Activated CD8-positive, alpha-beta memory T cell treated with anti-CD3 and anti-CD28 coated beads, Interleukin-2, amount 50 U/mL, for 48 hours (primary cell): ENCODE measurements around the gene CALU.

Experiments used
- DNase-seq: peaks from one replicate; pipeline ENCODE4 v3.0.0-alpha.2; 2020

CALU gene

DNA sequence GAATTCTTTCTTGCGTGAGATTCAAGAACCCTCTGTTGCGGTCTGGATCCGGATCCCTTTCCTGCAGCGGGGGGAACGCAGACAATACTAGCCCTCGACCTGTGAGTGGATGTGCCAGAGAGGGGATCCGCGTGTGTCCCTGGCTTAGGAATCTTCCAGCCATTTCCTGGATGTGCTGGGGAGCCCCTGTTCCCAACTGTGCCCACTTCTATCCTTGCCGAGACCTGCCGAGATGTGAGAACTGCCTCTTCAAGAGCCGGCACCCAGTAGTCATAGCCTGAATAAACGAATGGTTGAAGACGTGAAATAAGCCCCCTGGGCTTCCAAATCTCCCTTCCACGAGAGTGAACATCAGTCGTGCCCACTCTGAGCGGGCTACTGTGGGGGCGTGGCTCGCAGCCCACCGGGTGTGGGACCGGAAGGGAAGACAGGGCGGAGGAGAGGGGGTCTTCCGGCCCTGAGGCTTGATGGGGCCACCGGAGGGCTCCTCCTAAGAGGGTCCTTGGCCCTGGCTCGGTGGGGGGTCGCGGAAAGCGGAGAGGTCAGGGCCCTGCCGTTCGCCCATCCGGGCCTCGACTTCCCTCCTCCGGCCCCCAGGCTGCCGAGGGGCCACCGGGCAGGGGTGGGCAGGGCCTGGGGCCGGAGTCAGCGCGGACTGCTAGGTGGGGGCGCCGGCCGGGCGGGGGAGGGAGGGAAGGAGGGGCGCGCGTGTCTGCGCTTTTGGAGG lies 51.3 kb downstream of the CALU start:
- DNase-seq, result no peak

DNA sequence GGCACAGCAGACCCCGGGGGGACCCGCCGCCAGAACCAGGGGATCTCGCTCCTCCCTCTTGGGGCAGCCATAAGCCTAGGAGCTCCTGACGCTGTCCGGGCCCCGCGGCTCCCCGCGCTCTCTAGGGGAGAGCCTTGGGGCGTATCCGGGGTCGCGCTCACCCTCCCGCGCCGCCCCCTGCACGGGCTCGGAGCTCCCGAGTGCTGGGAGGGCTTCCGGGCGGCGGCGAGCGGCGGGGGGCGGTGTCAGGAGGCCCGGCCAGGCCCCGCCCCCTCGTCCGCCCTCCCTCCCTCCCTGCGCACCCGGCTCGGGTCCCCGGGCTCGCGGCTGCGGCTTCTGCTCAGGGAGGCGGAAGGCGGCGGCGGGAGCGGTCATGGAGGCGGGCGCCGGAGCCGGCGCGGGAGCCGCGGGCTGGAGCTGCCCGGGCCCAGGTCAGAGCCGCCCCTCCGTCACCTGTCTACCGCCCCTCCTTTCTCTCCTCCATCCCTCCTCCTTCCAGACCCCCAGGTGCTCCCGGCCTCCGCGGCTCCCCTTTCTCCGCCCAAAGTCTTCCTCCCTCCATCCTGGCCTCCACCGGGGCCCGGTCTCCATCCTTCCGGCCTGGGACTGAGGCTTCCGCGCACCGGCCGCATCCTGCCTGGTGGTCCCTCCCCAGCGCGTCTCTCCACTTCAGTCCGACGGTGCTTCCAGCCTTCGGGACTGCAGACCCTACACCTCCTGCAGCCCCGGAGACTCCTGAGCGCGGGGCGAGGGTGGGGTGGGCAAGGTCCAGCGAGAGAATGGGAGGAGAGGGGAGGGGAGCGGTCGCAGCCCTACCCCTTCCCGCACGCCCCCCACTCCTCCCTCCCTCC lies 52.2 kb downstream of the CALU start, which contains the start of gene CCDC136:
Gene CCDC136, plus strand, starts transcription at position 848 of the 851 bp plus-strand sequence. CDS start 444 bp downstream, outside the sequence.
- DNase-seq, result peak; percentile 87

DNA sequence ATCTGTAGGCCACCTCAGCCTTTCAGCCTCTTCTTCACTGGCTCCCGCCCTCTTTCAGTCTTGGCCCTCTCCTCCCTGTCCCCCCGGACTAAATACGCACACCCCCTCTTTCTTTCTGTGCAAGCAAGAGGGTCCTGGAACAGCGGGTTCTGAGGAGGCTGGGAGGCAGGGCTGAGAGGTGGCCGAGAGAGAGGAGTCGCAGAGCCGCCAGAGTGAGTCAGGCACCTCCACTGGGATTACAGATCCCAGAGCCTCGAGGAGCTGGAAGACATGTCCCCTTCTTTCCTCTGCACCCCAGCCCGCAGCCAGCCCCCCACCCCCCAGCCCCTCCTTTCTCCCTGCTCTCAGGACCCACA lies 52.8 kb downstream of the CALU start:
- no peak for DNase-seq

DNA sequence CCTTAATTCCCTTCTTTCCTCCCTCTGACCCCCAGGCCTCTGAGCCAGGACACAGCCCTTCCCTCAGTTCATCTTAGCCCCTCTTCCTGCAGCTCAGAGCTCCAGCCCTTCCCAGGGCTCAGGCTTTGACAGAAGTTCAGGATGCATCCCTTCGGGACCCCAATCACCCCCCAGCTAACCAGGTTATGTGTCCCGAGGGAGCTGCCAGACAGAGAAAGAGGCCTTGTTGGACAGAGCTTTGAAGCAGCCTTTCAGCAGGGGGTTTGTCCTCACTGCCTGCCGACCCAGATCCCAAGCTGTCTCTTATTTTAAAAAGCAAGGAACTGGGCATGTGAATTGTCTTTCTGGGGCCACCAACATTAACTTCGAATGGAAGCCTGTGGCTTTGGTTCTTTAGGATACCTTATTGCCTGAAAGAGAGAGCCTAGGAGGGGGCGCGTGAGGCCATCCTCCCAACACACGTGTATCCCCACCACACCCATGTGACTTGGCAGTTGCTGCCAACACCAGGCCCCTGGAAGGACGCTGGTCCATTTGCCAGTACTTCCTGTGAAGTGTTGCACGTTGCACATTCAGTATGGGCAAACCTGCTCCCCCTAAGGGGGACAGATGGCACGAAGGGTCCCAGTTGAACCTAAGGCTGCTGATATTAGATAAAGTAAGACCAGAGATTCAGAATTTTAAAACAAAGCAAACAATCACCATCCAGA lies 53.5 kb downstream of the CALU start:
- DNase-seq, result no peak

DNA sequence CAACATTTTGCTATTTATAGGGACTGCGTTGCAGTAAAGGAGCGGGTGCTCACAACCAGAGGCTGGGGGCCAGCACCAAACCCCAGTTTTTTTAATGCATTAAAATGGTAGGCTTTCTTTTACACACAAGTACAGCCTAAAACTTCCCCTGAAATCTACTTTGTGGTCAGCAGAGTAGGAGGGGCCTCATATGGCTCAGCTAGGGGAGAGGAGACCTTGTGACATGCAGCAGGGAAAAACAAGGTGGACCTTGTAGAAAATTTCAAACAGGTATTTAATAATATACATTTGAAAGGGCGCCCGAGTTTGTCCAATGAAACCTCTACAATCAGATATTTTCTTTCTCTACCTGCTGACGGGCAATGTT lies 54.0 kb downstream of the CALU start:
- no peak for DNase-seq

DNA sequence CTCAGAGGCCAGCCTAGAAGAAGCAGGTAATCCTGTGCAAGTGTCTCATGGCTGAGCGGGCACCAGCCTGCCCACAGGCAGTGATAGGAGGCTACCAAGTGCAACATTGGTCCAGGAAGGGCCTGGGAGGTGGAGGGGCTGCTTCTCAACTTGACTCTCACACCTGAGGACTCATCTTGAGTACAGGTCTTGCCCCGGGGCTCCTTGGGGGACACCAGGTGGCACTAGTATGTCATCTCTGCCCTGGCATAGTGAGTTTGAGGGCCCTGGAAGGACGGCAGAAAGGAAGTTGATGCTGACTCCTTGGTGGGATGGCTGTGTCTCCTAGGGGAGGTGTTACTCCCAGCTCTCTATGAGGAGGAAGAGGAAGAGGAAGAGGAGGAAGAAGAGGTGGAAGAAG lies 54.9 kb downstream of the CALU start:
- no peak for DNase-seq

DNA sequence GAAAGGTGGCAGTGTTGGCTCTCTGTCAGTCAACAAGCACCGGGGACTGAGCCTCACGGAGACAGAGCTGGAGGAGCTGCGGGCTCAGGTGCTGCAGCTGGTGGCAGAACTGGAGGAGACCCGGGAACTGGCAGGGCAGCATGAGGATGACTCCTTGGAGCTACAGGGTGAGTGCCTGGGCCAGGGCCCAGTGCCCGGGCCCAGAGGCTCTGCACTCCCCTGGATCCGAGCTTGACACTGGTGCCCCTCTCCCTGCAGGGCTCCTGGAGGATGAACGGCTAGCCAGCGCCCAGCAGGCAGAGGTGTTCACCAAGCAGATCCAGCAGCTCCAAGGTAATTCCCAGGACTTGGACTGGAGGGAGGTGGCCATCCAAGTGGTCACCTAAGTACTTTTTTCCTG lies 55.3 kb downstream of the CALU start:
- no peak for DNase-seq

DNA sequence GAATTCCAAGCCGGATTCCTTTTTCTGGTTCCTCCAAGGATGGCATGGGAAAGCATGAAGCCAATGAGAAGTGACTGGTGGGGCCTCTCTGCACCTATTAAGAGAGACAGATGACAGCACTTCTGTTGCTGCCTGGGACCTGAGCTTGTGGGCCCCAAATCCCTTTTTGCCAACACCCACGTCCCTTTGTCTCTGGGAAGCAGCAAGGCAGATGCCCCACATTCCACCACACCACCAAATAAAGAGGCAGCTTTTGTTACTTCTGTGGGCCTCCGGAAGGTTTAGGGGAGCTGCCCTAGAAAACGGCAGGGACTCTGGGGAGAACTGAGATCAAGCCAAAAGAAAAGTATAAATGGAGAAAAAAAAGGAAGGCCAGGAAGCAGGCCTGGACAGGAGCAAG lies 56.0 kb downstream of the CALU start:
- DNase-seq, result no peak

DNA sequence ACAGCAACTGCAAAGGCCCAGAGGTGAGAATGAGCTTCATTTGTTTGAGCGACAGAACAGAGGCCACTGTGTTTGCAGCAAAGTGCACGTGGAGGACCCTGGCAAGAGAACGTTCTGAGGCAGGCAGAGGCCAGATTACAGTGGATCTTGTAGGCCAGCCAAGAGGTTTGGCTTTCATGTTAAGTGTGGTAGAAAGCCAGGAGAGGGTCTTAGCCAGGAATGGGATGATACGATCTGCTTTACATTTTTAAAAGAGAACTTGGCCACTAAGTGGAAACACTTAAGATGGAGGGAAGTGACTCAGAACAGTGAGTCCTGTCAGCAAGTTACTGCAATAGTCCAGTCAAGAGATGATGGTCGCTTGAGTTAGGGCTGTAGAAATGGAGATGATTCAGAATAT lies 57.2 kb downstream of the CALU start:
- no peak for DNase-seq

DNA sequence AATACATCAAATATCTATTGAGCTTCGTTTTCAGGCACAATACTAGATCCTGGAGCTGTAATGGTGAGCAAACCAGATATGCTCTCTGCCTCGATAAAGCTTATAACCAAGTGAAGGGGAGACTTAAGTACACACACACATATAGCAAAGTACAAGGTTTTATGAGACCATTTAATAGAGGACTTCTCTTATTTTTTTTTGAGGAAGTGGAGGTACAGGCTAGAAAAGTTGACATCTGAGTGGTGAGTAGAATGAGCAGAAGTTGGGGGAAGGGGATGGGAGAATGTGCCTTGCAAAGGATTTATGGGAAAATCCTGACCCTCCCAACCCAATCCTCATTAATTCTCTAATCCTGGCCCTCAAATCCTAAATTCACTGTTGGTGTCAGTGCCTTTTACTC lies 60.3 kb downstream of the CALU start:
- no peak for DNase-seq

DNA sequence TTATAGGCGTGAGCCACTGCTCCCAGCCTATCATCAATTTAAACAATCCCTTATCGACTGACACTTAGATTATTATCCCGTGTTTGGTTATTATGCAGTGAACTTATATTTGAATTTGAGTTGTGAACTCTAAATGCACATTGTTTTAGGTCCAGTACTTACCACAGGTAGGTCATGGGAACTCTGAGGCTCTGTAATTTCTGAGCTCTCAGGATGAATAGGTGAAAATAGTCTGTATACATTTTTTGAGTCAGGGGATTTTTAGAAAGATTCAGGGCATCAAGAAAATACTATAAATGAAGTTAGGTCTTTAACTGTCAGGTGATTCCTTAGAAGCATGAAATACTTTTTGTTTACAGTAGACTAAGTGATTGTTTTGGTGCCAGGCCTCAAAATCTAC lies 61.4 kb downstream of the CALU start:
- no peak for DNase-seq

DNA sequence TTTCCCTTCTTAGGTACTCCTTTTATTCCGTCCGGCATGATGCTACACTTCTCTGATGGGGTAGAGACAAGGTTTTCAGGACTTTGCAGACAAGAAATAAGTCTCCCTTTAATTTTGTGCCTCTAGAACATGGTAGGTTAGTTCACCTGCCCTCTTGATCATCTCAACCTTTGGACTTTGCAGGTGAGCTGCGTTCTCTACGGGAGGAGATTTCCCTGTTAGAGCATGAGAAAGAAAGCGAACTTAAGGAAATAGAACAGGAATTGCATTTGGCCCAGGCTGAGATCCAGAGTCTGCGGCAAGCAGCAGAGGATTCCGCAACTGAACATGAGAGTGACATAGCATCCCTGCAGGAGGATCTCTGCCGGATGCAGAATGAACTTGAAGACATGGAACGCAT lies 61.8 kb downstream of the CALU start:
- DNase-seq, result no peak

DNA sequence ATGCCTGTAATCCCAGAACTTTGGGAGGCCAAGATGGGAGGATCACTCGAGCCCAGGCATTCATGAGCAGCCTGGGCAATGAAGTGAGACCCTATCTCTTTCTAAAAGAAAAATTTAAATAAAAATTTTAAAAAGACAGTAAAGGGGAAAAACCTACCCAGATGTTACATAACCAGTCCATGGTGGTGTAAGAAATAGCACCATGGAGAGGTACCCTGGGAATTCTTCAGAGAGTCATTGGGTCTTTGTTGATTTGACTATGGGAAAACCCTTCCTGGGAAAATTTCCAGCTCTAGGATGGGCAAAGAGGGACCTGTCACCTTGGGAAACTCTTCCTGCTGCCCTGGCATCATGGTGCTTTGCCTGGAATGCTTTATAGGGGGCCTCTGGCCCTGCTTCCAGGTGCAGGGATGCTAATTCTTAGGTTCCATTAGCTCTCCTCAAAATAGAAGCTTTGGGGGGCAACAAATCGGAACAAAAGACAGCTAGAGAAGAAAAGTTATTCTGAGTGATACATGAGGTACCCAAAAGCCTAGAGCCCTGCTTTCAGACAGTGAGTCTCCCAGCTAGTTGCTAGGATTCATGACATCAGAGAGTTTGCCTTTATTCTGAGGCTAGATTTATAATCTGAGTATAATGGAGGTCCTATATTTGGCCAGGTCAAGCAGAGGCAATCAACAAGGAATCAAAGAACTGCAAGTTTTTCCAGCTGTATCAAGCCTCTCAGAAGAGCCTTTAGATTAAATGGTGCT lies 62.7 kb downstream of the CALU start:
- no peak for DNase-seq

DNA sequence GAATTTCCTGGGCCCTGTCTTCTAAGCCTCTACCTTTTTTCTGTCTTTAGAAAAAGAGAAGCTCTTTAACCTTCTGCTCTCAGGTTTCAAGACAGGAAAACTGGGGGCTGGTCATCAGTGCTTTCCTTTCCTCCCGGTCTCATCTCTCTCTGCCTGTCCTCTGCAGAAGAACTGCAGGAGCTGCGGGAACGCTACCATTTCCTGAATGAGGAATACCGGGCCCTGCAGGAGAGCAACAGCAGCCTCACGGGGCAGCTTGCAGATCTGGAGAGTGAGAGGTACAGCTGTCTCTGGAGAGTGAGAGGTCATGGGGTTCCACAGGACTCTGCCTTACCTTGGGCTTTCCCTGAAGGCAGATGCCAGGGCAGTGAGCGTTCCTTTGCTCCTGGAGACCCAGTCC lies 65.3 kb downstream of the CALU start:
- DNase-seq, result no peak

DNA sequence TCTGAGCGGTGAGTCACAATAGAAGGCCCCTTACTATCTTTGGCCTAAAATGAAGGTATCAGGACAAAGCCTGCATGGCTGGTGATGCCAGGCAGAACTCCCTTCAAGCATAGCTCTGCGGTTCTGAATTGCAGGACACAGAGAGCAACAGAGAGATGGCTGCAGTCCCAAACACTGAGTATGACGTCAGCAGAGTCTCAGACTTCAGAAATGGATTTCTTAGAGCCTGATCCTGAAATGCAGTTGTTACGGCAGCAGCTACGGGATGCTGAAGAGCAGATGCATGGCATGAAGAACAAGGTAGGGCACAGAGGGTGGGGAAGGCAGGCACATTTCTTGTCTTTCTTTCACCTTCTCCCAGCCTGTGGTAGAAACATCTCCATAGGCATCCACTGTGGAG lies 66.1 kb downstream of the CALU start:
- DNase-seq, result no peak

DNA sequence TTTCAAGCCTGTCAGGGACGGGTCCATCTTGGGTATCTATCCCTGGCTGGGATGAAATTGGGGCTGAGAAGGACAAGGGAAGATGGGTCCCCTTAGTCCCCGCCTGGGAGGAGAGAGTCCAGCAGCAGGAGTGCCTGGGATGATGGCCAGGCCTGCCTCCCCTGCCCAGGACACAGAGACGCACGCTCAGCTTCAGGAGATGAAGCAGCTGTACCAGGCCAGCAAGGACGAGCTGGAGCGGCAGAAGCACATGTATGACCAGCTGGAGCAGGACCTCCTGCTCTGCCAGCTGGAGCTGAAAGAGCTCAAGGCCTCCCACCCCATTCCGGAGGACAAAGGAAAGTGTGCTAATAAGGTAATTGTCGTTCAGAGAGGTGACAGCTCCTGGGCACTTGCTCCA lies 68.0 kb downstream of the CALU start:
- DNase-seq, result no peak

DNA sequence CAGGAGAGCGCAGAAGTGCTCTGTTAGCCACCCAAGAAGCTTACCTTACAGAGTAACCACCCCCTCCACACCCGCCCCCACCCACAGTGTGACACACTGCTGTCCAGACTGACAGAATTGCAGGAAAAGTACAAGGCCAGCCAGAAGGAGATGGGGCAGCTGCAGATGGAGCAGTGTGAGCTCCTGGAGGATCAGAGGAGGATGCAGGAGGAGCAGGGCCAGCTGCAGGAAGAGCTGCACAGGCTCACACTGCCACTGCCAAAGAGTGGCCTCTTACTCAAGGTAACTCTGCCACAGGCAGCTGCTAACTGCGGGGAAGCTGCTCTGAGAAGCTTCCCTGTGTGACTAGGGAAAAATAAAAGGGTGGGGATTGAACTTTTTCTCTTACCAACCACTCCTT lies 70.2 kb downstream of the CALU start:
- no peak for DNase-seq

DNA sequence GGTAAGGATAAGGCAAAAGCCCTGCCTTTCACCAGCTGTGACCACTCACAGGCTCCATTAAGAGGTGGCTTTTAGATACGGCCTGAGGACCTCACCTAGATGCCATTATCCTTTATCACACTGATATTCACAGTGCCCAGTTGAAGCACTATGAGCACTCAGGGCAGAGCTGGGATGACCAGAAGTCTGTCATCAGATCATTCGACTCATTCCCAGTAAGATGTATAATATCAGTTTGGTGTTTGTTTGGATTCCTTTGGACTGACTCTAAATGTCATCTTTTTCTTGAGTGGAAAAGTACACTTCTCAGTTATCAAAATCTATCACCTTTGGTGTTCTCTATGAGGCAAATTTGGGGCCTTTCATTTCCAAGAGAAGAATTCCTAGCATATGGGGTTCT lies 71.3 kb downstream of the CALU start:
- DNase-seq, result no peak

DNA sequence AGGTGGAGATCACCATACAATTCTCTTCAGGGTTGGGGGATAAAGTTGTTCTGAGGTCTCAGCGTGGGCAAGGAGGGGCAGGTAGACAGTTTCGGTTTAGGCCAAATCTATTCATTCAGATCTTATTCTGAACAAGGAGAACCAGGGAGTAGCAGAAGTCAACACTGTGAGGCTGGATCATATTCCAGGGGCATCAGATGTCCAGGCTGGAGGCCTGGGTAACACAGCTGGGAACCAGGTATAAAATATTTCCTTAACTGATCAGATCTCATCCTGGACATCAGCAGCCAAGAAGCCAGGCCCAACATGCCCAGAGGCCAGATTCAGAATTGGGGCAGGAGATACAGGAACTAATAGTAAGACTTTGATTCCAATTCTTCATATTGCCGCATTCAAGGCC lies 71.8 kb downstream of the CALU start:
- no peak for DNase-seq

DNA sequence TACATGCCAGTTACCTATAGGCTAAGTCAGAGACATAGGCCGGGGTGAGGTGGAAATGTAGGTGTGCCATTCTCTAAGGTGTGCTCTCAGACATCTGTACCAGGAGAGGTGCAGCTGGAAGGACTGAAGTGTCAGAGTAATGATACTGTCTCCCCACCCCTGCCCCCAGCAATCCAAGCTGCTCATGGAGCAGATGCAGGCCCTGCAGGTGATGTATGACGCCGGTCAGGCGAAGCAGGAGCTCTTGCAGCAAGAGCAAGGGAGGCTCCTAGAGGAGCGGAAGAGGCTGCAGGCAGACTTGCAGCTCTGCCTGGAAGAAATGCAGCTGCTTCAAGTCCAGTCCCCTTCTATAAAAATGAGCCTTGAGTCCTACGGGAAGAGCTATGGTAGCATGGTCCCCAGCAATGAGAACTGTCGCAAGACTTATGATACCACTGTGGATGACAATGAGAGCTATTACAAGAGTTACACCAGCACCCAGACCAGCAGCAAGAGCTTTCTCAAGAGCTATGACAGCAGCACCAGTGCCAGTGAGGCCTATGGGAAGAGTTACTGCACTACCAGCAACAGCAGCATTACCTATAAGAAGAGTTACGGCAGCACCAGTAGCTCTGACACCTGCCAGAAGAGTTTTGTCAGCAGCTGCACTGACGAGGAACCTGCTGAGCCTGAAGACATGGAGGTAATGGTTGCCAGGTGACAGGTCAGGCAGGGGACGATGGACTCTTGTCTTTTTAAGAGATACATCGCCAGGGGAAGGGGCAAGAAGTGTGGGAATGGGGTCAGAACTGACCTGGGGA lies 72.7 kb downstream of the CALU start:
- no peak for DNase-seq

DNA sequence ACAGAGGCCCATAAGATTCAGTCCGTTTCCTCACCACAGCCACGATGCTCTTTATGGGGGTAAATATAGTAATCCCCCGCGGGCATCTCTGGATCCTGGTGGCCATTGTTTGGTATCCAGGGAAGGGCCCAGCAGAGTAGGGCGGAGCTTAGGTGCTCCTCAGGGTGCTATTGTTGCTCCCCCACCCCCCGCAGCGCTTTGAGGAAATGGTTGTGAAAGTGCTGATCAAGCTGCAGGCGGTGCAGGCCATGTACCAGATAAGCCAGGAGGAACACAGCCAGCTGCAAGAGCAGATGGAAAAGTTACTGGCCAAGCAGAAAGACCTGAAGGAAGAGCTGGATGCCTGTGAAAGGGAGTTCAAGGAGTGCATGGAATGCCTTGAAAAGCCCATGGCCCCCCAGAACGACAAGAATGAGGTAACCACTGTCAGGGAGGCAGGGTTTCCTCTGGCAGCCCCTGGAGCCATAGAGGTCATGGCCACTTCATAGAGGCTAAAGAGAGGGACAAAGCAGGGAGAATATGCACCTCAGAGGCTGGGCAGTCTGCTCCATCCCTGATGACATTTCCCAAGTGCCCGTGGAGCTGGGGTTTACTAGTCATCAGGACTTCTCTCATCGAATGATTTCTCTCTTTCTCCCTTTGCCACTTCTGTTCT lies 73.5 kb downstream of the CALU start:
- DNase-seq, result no peak

DNA sequence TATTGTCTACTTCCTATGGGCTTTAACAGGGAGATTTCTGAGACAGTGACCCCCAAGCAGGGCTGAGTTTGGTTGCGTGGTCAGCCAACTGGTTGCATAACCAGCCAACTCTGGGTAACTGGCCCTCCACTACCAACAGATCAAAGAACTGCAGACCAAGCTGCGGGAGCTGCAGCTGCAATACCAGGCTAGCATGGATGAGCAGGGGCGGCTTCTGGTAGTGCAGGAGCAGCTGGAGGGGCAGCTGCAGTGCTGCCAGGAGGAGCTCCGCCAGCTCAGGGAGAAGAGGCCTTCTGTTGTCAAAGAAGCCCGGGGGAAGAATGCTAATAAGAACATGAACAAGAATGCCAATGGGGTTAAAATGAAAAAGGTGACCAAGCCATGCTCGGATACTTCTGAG lies 75.3 kb downstream of the CALU start:
- DNase-seq, result no peak
